HepG2 (cell line): ENCODE measurements around the gene COL8A1.

ENCODE experiments used
- FLYWCH1 ChIP-seq: sonication (generic); formaldehyde crosslinking; IDR thresholded peaks from 2 replicates; pipeline ENCODE4 v1.8.1; 2023; ENCODE audit warnings: mild to moderate bottlenecking, missing genetic modification reagents
- ISX ChIP-seq: sonication (generic); formaldehyde crosslinking; conservative IDR thresholded peaks from 2 replicates; pipeline ENCODE4 v1.5.0; 2020; ENCODE audit warnings: missing genetic modification reagents
- JUND ChIP-seq: sonication (generic); formaldehyde crosslinking; IDR thresholded peaks from 2 replicates; pipeline ENCODE4 v1.8.0; 2022; ENCODE audit warnings: mild to moderate bottlenecking, missing genetic modification reagents
- PRPF4 ChIP-seq: fragments of 200-400 bp; formaldehyde crosslinking; IDR thresholded peaks from 2 replicates; pipeline ENCODE4 v1.6.1; 2016; ENCODE audit warnings: low read length, low read depth; ENCODE audit not compliant: poor library complexity, severe bottlenecking
- ZFX ChIP-seq: sonication (generic); formaldehyde crosslinking; IDR thresholded peaks from 2 replicates; pipeline ENCODE4 v1.4.0; 2020; ENCODE audit warnings: mild to moderate bottlenecking, low read depth, missing genetic modification reagents, moderate library complexity
- ZNF530 ChIP-seq: sonication (generic); formaldehyde crosslinking; IDR thresholded peaks from 2 replicates; pipeline ENCODE4 v1.5.0; 2020; ENCODE audit warnings: low read depth, mild to moderate bottlenecking, missing genetic modification reagents
- ZNF577 ChIP-seq: sonication (generic); formaldehyde crosslinking; IDR thresholded peaks from 2 replicates; pipeline ENCODE4 v1.4.0; 2020; ENCODE audit warnings: mild to moderate bottlenecking, low read depth, missing genetic modification reagents, borderline replicate concordance
- ZZZ3 ChIP-seq: sonication (generic); formaldehyde crosslinking; IDR thresholded peaks from 2 replicates; pipeline ENCODE4 v1.4.0; 2020; ENCODE audit warnings: missing genetic modification reagents, mild to moderate bottlenecking, borderline replicate concordance
- TF ChIP-seq, protein P1 (sequence below): IDR thresholded peaks from 2 replicates; pipeline ENCODE4 v1.6.1; 2016; ENCODE audit warnings: missing genetic modification reagents, missing compliant biosample characterization
- TF ChIP-seq, protein P2 (sequence below): sonication (generic); formaldehyde crosslinking; IDR thresholded peaks from 2 replicates; pipeline ENCODE4 v1.4.0; 2020; ENCODE audit warnings: missing genetic modification reagents, borderline replicate concordance
- TF ChIP-seq, protein P3 (sequence below): sonication (generic); formaldehyde crosslinking; IDR thresholded peaks from 2 replicates; pipeline ENCODE4 v1.9.0; 2021; ENCODE audit warnings: missing genetic modification reagents, borderline replicate concordance
- TF ChIP-seq, protein P4 (sequence below): sonication (generic); formaldehyde crosslinking; IDR thresholded peaks from 2 replicates; pipeline ENCODE4 v1.4.0; 2020; ENCODE audit warnings: missing genetic modification reagents
- TF ChIP-seq, protein P5 (sequence below): sonication (generic); formaldehyde crosslinking; IDR thresholded peaks from 2 replicates; pipeline ENCODE4 v1.5.0; 2020; ENCODE audit warnings: mild to moderate bottlenecking, missing genetic modification reagents, moderate library complexity
- TF ChIP-seq, protein P6 (sequence below), 2 experiments: IDR thresholded peaks; 2 replicates each; pipeline ENCODE4 v1.6.1; 2011 to 2012; ENCODE audit warnings: low read length in 2 of 2, borderline replicate concordance in 1 of 2, low read depth in 1 of 2, mild to moderate bottlenecking in 1 of 2, moderate library complexity in 1 of 2

DNA sequence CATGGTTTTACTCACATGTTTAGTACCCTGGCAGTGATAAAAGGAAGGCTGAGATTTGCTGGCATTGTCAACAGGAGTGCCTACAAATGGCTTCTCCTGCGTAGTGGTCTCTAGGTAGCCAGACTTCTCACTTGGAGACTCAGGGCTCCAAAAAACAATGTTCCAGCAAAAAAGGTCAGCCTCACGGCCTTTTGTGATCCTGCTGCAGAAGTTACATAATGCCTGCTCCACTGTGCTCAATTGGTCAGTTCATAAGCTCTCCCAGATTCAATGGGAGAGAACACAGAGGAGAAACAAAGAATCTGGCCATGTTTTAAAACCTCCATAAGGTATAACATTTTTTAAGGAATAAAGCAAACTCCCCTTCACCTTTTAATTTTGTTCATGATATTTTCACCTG lies 103.2 kb downstream of the COL8A1 start:
- TF ChIP-seq, protein P1, sequence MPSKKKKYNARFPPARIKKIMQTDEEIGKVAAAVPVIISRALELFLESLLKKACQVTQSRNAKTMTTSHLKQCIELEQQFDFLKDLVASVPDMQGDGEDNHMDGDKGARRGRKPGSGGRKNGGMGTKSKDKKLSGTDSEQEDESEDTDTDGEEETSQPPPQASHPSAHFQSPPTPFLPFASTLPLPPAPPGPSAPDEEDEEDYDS, result no peak
- TF ChIP-seq, protein P2, sequence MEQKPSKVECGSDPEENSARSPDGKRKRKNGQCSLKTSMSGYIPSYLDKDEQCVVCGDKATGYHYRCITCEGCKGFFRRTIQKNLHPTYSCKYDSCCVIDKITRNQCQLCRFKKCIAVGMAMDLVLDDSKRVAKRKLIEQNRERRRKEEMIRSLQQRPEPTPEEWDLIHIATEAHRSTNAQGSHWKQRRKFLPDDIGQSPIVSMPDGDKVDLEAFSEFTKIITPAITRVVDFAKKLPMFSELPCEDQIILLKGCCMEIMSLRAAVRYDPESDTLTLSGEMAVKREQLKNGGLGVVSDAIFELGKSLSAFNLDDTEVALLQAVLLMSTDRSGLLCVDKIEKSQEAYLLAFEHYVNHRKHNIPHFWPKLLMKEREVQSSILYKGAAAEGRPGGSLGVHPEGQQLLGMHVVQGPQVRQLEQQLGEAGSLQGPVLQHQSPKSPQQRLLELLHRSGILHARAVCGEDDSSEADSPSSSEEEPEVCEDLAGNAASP, result no peak
- TF ChIP-seq ISX, result no peak
- no peak for TF ChIP-seq ZNF577 (CRISPR knock-in tag)
- TF ChIP-seq, protein P3, sequence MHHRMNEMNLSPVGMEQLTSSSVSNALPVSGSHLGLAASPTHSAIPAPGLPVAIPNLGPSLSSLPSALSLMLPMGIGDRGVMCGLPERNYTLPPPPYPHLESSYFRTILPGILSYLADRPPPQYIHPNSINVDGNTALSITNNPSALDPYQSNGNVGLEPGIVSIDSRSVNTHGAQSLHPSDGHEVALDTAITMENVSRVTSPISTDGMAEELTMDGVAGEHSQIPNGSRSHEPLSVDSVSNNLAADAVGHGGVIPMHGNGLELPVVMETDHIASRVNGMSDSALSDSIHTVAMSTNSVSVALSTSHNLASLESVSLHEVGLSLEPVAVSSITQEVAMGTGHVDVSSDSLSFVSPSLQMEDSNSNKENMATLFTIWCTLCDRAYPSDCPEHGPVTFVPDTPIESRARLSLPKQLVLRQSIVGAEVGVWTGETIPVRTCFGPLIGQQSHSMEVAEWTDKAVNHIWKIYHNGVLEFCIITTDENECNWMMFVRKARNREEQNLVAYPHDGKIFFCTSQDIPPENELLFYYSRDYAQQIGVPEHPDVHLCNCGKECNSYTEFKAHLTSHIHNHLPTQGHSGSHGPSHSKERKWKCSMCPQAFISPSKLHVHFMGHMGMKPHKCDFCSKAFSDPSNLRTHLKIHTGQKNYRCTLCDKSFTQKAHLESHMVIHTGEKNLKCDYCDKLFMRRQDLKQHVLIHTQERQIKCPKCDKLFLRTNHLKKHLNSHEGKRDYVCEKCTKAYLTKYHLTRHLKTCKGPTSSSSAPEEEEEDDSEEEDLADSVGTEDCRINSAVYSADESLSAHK (CRISPR knock-in tag), result no peak
- no peak for TF ChIP-seq ZNF530
- no peak for TF ChIP-seq ZZZ3 (CRISPR knock-in tag)
- TF ChIP-seq, protein P4, sequence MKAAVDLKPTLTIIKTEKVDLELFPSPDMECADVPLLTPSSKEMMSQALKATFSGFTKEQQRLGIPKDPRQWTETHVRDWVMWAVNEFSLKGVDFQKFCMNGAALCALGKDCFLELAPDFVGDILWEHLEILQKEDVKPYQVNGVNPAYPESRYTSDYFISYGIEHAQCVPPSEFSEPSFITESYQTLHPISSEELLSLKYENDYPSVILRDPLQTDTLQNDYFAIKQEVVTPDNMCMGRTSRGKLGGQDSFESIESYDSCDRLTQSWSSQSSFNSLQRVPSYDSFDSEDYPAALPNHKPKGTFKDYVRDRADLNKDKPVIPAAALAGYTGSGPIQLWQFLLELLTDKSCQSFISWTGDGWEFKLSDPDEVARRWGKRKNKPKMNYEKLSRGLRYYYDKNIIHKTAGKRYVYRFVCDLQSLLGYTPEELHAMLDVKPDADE (CRISPR knock-in tag), result no peak
- TF ChIP-seq, protein P5, sequence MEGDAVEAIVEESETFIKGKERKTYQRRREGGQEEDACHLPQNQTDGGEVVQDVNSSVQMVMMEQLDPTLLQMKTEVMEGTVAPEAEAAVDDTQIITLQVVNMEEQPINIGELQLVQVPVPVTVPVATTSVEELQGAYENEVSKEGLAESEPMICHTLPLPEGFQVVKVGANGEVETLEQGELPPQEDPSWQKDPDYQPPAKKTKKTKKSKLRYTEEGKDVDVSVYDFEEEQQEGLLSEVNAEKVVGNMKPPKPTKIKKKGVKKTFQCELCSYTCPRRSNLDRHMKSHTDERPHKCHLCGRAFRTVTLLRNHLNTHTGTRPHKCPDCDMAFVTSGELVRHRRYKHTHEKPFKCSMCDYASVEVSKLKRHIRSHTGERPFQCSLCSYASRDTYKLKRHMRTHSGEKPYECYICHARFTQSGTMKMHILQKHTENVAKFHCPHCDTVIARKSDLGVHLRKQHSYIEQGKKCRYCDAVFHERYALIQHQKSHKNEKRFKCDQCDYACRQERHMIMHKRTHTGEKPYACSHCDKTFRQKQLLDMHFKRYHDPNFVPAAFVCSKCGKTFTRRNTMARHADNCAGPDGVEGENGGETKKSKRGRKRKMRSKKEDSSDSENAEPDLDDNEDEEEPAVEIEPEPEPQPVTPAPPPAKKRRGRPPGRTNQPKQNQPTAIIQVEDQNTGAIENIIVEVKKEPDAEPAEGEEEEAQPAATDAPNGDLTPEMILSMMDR (CRISPR knock-in tag), result no peak
- no peak for TF ChIP-seq FLYWCH1 (CRISPR knock-in tag)
- no peak for TF ChIP-seq ZFX (CRISPR knock-in tag)
- no peak for TF ChIP-seq PRPF4
- TF ChIP-seq, protein P6, sequence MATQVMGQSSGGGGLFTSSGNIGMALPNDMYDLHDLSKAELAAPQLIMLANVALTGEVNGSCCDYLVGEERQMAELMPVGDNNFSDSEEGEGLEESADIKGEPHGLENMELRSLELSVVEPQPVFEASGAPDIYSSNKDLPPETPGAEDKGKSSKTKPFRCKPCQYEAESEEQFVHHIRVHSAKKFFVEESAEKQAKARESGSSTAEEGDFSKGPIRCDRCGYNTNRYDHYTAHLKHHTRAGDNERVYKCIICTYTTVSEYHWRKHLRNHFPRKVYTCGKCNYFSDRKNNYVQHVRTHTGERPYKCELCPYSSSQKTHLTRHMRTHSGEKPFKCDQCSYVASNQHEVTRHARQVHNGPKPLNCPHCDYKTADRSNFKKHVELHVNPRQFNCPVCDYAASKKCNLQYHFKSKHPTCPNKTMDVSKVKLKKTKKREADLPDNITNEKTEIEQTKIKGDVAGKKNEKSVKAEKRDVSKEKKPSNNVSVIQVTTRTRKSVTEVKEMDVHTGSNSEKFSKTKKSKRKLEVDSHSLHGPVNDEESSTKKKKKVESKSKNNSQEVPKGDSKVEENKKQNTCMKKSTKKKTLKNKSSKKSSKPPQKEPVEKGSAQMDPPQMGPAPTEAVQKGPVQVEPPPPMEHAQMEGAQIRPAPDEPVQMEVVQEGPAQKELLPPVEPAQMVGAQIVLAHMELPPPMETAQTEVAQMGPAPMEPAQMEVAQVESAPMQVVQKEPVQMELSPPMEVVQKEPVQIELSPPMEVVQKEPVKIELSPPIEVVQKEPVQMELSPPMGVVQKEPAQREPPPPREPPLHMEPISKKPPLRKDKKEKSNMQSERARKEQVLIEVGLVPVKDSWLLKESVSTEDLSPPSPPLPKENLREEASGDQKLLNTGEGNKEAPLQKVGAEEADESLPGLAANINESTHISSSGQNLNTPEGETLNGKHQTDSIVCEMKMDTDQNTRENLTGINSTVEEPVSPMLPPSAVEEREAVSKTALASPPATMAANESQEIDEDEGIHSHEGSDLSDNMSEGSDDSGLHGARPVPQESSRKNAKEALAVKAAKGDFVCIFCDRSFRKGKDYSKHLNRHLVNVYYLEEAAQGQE (IDR thresholded peaks at IDR 0.05; ENCODE audit: borderline replicate concordance in 1 of 2, low read depth in 1 of 2, low read length in 2 of 2), result no peak
- no peak for TF ChIP-seq JUND (CRISPR knock-in tag)
